WTC11 (cell line): Measurements from ENCODE around the gene CETP. TPM values are rescaled to one million over a fixed set of nuclear protein-coding genes. Genes with fewer than 3 reads are reported as not detected.

Experiments used
- ATAC-seq: fragments of 200-7000 bp; cut with Tn5 transposase; 2 replicates; pipeline ENCODE4 v1.10.0; 2021; ENCODE audit warnings: mild to moderate bottlenecking, moderate library complexity
- CTCF ChIA-PET: fragments of 300-600 bp; sonication (Branson Sonifier 250); formaldehyde crosslinking; loops from one replicate; lab custom pipeline; 2021; ENCODE audit warnings: antibody characterized with exemption; lab: Charles Lee
- POLR2A ChIA-PET: fragments of 350-600 bp; sonication (Branson Sonifier 250); formaldehyde crosslinking; loops from one replicate; lab custom pipeline; 2021; ENCODE audit warnings: antibody characterized with exemption; lab: Charles Lee
- DNase-seq: peaks from one replicate; pipeline ENCODE4 v3.0.0; 2021; ENCODE audit warnings: low spot score
- H3K27ac Mint-ChIP-seq: 2 replicates; pipeline ENCODE4 v1.8.0; 2021; ENCODE audit warnings: mixed read lengths
- H3K27me3 Mint-ChIP-seq: 2 replicates; pipeline ENCODE4 v1.8.0; 2021; ENCODE audit warnings: low read depth, mild to moderate bottlenecking, moderate library complexity, mixed read lengths
- H3K36me3 Mint-ChIP-seq: 2 replicates; pipeline ENCODE4 v1.8.0; 2021; ENCODE audit warnings: mixed read lengths
- H3K4me1 Mint-ChIP-seq: 2 replicates; pipeline ENCODE4 v1.8.0; 2022; ENCODE audit warnings: mixed read lengths
- H3K4me3 Mint-ChIP-seq: 2 replicates; pipeline ENCODE4 v1.8.0; 2021; ENCODE audit warnings: mild to moderate bottlenecking, moderate library complexity, mixed read lengths
- H3K9me3 Mint-ChIP-seq: 2 replicates; pipeline ENCODE4 v1.8.0; 2021; ENCODE audit warnings: mixed read lengths
- ATF2 ChIP-seq: sonication (generic); formaldehyde crosslinking; IDR thresholded peaks from 2 replicates; pipeline ENCODE4 v1.8.1; 2022; ENCODE audit warnings: low read depth, missing genetic modification reagents, borderline replicate concordance
- ATF6 ChIP-seq: sonication (generic); formaldehyde crosslinking; IDR thresholded peaks from 2 replicates; pipeline ENCODE4 v1.8.1; 2023; ENCODE audit warnings: mild to moderate bottlenecking, missing genetic modification reagents
- CDX4 ChIP-seq: fragments of 250-450 bp; sonication (Bioruptor Pico); IDR thresholded peaks from 2 replicates; pipeline ENCODE4 v1.9.0; 2021; ENCODE audit warnings: moderate library complexity, mild to moderate bottlenecking, inconsistent platforms, borderline replicate concordance
- CREB1 ChIP-seq: sonication (generic); formaldehyde crosslinking; IDR thresholded peaks from 2 replicates; pipeline ENCODE4 v1.8.0; 2023; ENCODE audit warnings: mild to moderate bottlenecking, missing genetic modification reagents
- E2F5 ChIP-seq: sonication (generic); formaldehyde crosslinking; IDR thresholded peaks from 2 replicates; pipeline ENCODE4 v1.8.1; 2022; ENCODE audit warnings: mild to moderate bottlenecking, moderate library complexity, missing genetic modification reagents
- ERG ChIP-seq: fragments of 250-450 bp; sonication (Bioruptor Pico); IDR thresholded peaks from 2 replicates; pipeline ENCODE4 v1.8.0; 2021; ENCODE audit warnings: mild to moderate bottlenecking
- FOXJ3 ChIP-seq: sonication (generic); formaldehyde crosslinking; IDR thresholded peaks from 2 replicates; pipeline ENCODE4 v1.9.0; 2021; ENCODE audit warnings: missing genetic modification reagents, mild to moderate bottlenecking, borderline replicate concordance
- GTF2I ChIP-seq: fragments of 250-450 bp; sonication (Bioruptor Pico); conservative IDR thresholded peaks from 2 replicates; pipeline ENCODE4 v1.4.0; 2021; ENCODE audit warnings: mild to moderate bottlenecking
- HMGA2 ChIP-seq: fragments of 250-450 bp; sonication (Bioruptor Pico); IDR thresholded peaks from 2 replicates; pipeline ENCODE4 v1.4.0; 2021; ENCODE audit warnings: mild to moderate bottlenecking, moderate library complexity
- MXD4 ChIP-seq: fragments of 250-450 bp; sonication (Bioruptor Pico); IDR thresholded peaks from 2 replicates; pipeline ENCODE4 v1.8.0; 2021; ENCODE audit warnings: mild to moderate bottlenecking, moderate library complexity, borderline replicate concordance
- MYBL2 ChIP-seq: sonication (generic); formaldehyde crosslinking; IDR thresholded peaks from 2 replicates; pipeline ENCODE4 v1.8.1; 2023; ENCODE audit warnings: mild to moderate bottlenecking, moderate library complexity, missing genetic modification reagents
- PREB ChIP-seq: sonication (generic); formaldehyde crosslinking; IDR thresholded peaks from 2 replicates; pipeline ENCODE4 v1.8.1; 2022; ENCODE audit warnings: mild to moderate bottlenecking, missing genetic modification reagents, moderate library complexity, borderline replicate concordance
- SOX15 ChIP-seq: fragments of 250-450 bp; sonication (Bioruptor Pico); IDR thresholded peaks from 2 replicates; pipeline ENCODE4 v1.9.0; 2021; ENCODE audit warnings: mild to moderate bottlenecking
- ZMAT4 ChIP-seq: fragments of 250-450 bp; sonication (Bioruptor Pico); IDR thresholded peaks from 2 replicates; pipeline ENCODE4 v1.9.0; 2021; ENCODE audit warnings: mild to moderate bottlenecking
- ZNF263 ChIP-seq: sonication (generic); formaldehyde crosslinking; IDR thresholded peaks from 2 replicates; pipeline ENCODE4 v1.8.1; 2022; ENCODE audit warnings: low read depth, mild to moderate bottlenecking, moderate library complexity, missing genetic modification reagents
- ZNF281 ChIP-seq: sonication (generic); formaldehyde crosslinking; IDR thresholded peaks from 2 replicates; pipeline ENCODE4 v1.8.0; 2023; ENCODE audit warnings: mild to moderate bottlenecking, missing genetic modification reagents
- ZNF425 ChIP-seq: fragments of 250-450 bp; sonication (Bioruptor Pico); conservative IDR thresholded peaks from 2 replicates; pipeline ENCODE4 v1.9.0; 2021; ENCODE audit warnings: mild to moderate bottlenecking
- ZNF512 ChIP-seq: sonication (generic); formaldehyde crosslinking; IDR thresholded peaks from 2 replicates; pipeline ENCODE4 v1.8.1; 2022; ENCODE audit warnings: missing genetic modification reagents, borderline replicate concordance
- total RNA-seq: library from RNA; stranded (reverse); gene quantifications from 3 replicates; pipeline ENCODE4 v1.2.3, GENCODE V29; 2021

The CETP gene
- total RNA-seq, 1 experiment from 2014 or later: not detected

GRCh38 chr16:56972403-56973293, 10.9 kb downstream of the CETP start:
- Mint-ChIP-seq H3K9me3 (peaks cover 8% of the 10 kb centered on the region; the same call in 1 of the 2 replicates), H3K36me3 (no peaks in the 10 kb centered on the region), H3K27ac (no peak overlapping the region), H3K4me1 (no peaks in the 10 kb centered on the region), H3K4me3 (no peak overlapping the region), H3K27me3 (no peaks in the 10 kb centered on the region)
- DNase-seq (no peak), ATAC-seq (no peak)
- ChIA-PET POLR2A (no interaction called here), CTCF (interaction anchor here (1.1 to 1.9 kb wide), 2 partner anchors 9 to 120 kb away, joined by 3 to 7 read pairs; partner anchors contain the start of gene CPNE2)
- TF ChIP-seq ERG (no peak), ATF2 (CRISPR knock-in tag) (no peak), ZMAT4 (CRISPR knock-in tag) (no peak), ATF6 (CRISPR knock-in tag) (no peak), E2F5 (CRISPR knock-in tag) (no peak), CREB1 (CRISPR knock-in tag) (no peak), ZNF512 (no peak), HMGA2 (no peak), ZNF263 (CRISPR knock-in tag) (no peak), MXD4 (CRISPR knock-in tag) (no peak), FOXJ3 (CRISPR knock-in tag) (no peak)

GRCh38 chr16:56973294-56973689, 11.5 kb downstream of the CETP start:
- no peak for ATAC-seq
- no peaks in the 10 kb centered on the region for H3K36me3 Mint-ChIP-seq
- ChIA-PET POLR2A (no interaction called here), CTCF (interaction anchor here (1.1 to 1.9 kb wide), 2 partner anchors 9 to 119 kb away, joined by 3 to 7 read pairs; partner anchors contain the start of gene CPNE2)
- DNase-seq: no peak
- no peaks in the 10 kb centered on the region for H3K27me3 Mint-ChIP-seq
- no peak overlapping the region for H3K27ac Mint-ChIP-seq
- peaks cover 6% of the 10 kb centered on the region; the same call in 1 of the 2 replicates for H3K9me3 Mint-ChIP-seq
- H3K4me3 Mint-ChIP-seq: no peak overlapping the region
- H3K4me1 Mint-ChIP-seq: no peaks in the 10 kb centered on the region
- TF ChIP-seq ZNF425 (no peak), CDX4 (CRISPR knock-in tag) (no peak), GTF2I (CRISPR knock-in tag) (no peak), SOX15 (CRISPR knock-in tag) (no peak), PREB (CRISPR knock-in tag) (no peak), MYBL2 (no peak), ZNF281 (CRISPR knock-in tag) (no peak), MXD4 (CRISPR knock-in tag) (no peak)
